ENCODE results near the gene HES5.
"Not testable (repeated sequence)": the region's sequence is repeated elsewhere in the genome, so short reads cannot be mapped to it uniquely, and the experiment has no call there.

The HES5 gene

DNA sequence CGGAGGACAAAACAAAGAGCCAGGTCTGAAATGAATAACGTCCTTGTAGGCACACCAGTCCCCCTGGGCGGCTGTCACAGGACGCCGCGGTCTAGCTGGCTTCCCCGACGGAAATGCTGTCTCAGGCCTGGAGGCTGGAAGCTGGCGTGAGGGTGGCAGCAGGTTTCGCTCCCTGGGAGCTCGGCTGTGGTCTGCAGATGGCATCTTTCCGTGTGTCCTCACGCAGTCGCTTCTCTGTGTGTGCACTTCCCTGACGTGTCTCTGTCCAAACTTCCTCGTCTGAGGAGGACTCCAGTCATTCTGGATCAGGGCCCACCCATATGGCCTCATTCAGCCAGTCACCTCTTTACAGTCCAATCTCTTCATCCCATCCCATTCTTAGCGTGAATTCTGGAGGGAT, 40.3 kb upstream of the HES5 start:
- TF ChIP-seq, protein P1, sequence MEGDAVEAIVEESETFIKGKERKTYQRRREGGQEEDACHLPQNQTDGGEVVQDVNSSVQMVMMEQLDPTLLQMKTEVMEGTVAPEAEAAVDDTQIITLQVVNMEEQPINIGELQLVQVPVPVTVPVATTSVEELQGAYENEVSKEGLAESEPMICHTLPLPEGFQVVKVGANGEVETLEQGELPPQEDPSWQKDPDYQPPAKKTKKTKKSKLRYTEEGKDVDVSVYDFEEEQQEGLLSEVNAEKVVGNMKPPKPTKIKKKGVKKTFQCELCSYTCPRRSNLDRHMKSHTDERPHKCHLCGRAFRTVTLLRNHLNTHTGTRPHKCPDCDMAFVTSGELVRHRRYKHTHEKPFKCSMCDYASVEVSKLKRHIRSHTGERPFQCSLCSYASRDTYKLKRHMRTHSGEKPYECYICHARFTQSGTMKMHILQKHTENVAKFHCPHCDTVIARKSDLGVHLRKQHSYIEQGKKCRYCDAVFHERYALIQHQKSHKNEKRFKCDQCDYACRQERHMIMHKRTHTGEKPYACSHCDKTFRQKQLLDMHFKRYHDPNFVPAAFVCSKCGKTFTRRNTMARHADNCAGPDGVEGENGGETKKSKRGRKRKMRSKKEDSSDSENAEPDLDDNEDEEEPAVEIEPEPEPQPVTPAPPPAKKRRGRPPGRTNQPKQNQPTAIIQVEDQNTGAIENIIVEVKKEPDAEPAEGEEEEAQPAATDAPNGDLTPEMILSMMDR (IDR thresholded peaks at IDR 0.05), result no peak
- no peak overlapping the region for H3K4me3 ChIP-seq
- no peak overlapping the region for H3K27ac ChIP-seq
- DNase-seq (ENCODE audit: low spot score), result no peak

DNA sequence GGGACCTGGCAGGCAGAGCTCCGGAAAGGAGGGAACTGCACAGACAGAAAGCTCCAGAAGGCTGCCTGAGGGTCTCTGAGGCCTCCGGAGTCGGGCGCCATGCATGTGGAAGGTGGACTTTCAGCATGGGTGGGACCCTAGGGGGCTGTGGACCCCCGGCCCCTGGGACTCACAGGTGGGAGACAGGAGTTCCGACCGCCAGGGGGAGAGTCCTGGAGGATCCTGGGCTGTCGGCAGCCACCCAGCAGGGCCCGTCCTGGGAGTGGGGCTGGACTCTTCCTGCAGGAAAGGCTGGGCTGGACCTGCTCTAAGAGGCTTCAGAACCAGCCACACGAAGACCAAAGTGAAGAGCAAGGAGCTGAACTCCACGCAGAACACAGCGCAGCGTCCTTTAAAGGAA, 39.6 kb upstream of the HES5 start:
- DNase-seq (ENCODE audit: low spot score); H3K27ac ChIP-seq; H3K4me3 ChIP-seq: not testable (repeated sequence)

DNA sequence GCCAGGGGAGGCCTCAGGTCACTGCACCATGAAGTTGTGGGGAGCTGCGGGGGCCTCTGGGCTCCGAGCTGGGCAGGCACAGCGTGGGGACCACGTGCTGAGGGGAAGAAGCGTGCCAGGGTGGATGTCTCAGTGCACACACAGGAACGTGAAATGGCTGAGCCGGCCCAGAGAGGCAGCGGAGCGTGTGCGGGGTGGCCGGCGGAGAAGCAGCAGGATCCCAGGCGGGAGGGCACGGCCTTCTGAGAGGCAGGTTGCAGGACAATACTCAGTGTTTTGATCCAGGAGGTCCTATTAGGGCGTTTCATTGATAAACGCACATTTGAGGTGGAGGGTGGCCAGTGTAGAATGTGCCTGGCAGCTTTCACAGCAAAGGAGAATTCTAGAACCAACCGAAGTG, 39.0 kb upstream of the HES5 start:
- DNase-seq (ENCODE audit: low spot score), result no peak
- TF ChIP-seq, protein P1 (IDR thresholded peaks at IDR 0.05), result no peak
- H3K27ac ChIP-seq, result no peak overlapping the region
- no peak overlapping the region for H3K4me3 ChIP-seq

DNA sequence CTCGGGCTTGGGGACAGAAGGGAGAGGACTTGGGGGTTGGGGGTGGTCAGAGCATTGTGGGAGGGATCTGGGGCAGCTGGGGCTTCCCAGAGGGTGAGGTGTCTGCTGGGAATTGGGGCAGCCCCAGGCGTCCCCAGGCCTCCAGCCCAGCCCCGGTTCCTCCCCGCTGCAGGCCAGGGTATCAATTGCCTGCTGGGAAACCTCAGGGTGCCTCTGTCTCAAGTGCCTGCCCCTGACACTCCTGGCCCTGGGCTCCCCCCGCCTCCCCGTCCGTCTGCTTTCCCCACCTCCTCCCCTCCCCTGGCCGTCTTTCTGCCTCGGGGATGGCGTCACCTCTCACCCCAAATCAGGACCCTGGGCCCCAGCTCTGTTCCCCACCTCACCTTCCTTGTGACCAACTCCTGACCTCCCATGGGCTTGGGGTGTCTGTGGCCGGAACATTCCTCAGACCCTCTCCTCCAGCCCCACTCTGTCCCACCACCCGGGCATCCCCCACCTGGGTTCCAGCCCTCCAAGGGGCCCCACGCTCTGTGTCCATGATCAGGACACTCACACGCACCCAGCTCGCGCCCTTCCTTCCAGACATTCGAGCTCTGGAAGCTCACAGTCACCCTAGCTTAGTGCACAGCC, 38.2 kb upstream of the HES5 start:
- H3K27ac ChIP-seq; DNase-seq (ENCODE audit: low spot score); H3K4me3 ChIP-seq: not testable (repeated sequence)

DNA sequence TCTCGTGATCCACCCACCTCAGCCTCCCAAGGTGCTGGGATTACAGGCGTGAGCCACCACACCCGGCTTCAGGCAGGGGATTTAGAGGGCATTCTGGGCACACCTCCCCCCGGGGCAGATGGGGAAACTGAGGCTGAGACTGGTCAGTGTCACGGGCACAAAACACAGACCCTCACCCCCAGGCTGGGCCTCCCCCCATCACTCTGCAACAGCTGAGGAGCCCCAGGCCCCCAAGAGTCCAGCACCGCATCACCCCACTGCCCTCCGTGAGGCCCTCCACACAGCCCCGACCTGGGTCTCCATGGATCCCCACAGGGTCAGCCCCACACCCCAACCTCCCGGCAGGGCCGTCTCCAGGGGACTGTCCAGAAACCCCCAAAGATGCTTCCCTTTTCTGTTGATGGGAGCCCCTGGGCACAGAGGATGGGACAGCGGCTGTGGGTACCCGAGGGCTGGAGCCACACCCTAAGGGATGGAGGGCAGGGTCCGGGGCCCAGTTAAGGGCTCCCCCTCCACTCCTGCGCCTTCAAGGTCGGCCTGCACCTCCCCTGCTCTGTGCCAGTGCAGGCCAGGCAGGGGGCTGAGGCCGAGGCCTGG, 37.1 kb upstream of the HES5 start:
- Histone ChIP-seq H3K27ac (no peak overlapping the region), H3K4me3 (no peak overlapping the region)
- DNase-seq (ENCODE audit: low spot score), result no peak
- TF ChIP-seq, protein P1 (IDR thresholded peaks at IDR 0.05), result no peak

DNA sequence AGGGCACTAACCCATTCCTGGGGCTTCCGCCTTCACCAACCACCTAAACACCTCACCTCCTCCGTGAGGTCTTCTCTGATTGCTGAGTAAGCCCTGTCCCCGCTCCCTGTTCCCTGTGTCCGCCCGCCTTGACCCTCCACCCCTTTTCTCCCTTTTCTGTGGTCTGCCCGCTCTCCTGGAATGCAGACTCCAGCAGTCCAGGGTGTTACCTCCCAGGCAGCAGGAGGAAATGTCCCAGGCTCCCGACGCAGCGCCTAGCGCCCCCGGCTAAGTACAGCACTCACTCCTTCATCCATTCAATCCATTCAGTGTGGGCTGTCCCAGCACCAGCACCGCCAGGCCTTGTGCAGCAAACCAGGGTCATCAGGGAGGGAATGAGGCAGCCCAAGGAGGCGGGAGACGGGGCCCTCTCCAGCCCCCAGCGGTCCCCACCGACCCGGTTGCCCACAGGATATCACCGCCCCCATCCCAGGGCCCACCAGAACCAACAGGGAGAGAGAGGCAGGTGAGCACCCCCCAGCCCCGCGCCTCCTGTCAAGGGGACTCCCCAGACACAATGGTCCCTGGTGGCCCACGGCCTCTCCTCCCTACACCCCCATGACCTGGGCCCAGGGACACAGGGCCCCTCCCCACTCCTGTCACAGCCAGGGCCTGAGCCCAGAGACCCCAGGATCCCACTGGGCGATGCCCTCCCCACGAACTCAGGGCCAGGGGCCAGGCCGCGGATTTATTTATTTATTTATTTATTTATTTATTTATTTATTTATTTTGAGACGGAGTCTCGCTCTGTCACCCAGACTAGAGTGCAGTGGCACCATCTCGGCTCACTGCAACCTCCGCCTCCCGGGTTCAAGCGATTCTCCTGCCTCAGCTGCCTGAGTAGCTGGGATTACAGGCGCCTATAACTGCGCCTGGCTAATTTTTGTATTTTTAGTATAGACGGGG, 36.3 kb upstream of the HES5 start:
- Histone ChIP-seq H3K27ac (no peak overlapping the region), H3K4me3 (no peak overlapping the region)
- DNase-seq (ENCODE audit: low spot score), result no peak
- TF ChIP-seq, protein P1 (IDR thresholded peaks at IDR 0.05), result no peak

DNA sequence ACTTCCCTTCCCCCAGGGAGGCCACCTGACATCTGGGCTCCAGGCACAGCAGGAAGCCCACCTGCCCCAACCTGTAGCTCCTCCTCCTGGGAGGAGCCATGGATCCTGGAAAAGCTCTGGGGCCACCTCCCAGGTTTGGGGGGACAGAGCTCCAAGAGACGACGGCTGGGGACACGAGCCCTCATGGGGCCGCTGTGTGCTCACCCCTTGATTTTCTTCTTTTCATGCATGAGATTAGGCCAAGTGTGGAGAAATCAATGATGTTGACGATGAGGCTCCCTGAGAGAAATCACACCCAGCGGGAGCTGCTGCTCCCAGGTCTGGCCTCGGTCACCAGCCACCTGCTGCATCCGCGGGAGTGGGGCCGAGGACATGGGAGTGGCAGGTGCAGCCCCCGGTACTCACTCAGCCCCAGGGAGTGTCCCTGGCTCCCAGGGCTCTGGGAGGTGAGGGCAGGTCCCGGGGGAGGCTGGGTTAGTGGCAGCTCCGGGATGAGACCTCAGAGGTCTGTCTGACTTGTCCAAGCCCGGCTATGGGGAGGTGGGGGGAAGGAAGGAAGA, 34.8 kb upstream of the HES5 start:
- no peak for DNase-seq (ENCODE audit: low spot score)
- no peak overlapping the region for H3K27ac ChIP-seq
- H3K4me3 ChIP-seq, result no peak overlapping the region
- TF ChIP-seq, protein P1 (IDR thresholded peaks at IDR 0.05), result no peak
